H1 (cell line): ENCODE measurements around the gene BRPF1. TPM values are rescaled to one million over a fixed set of nuclear protein-coding genes. Genes with fewer than 3 reads are reported as not detected.

ENCODE experiments used
- CTCF ChIA-PET: fragments of 300-600 bp; sonication (Branson Sonifier 250); formaldehyde crosslinking; loops from one replicate; lab custom pipeline; 2021; ENCODE audit not compliant: partially characterized antibody; lab: Charles Lee
- POLR2A ChIA-PET: fragments of 300-600 bp; sonication (Branson Sonifier 250); formaldehyde crosslinking; loops from one replicate; lab custom pipeline; 2021; ENCODE audit warnings: inconsistent platforms; ENCODE audit not compliant: partially characterized antibody; lab: Charles Lee
- DNase-seq, 2 experiments: peaks; one replicate each; pipeline versions ENCODE4 v3.0.0 to v3.0.0-alpha.2; 2010 to 2022; ENCODE audit warnings: low spot score in 2 of 2, low read depth in 1 of 2, mixed read lengths in 1 of 2
- FAIRE-seq: peaks from 2 replicates; lab custom pipeline; 2011; peaks lifted over from hg19 to GRCh38; lab: Jason Lieb, UNC
- H2AFZ ChIP-seq: 2 replicates; pipeline ENCODE4 v1.8.1; 2012; ENCODE audit warnings: low read length, inconsistent platforms
- H2AK5ac ChIP-seq: 2 replicates; pipeline ENCODE4 v1.6.1; 2013; ENCODE audit warnings: low read depth, low read length
- H2BK120ac ChIP-seq: replicated peaks from 2 replicates; pipeline ENCODE3; 2013; ENCODE audit warnings: low read depth, low read length, inconsistent platforms
- H2BK12ac ChIP-seq: 2 replicates; pipeline ENCODE4 v1.6.1; 2013; ENCODE audit warnings: low read depth, low read length
- H2BK15ac ChIP-seq: 2 replicates; pipeline ENCODE4 v1.6.1; 2013; ENCODE audit warnings: low read length
- H2BK20ac ChIP-seq: 2 replicates; pipeline ENCODE4 v1.6.1; 2013; ENCODE audit warnings: low read length
- H2BK5ac ChIP-seq: 2 replicates; pipeline ENCODE4 v1.6.1; 2013; ENCODE audit warnings: low read depth, low read length
- H3K14ac ChIP-seq: 2 replicates; pipeline ENCODE4 v1.6.1; 2013; ENCODE audit warnings: inconsistent platforms; ENCODE audit not compliant: insufficient read length
- H3K18ac ChIP-seq: 2 replicates; pipeline ENCODE4 v1.6.1; 2013; ENCODE audit warnings: low read length; ENCODE audit errors: extremely low read depth
- H3K23ac ChIP-seq: 2 replicates; pipeline ENCODE4 v1.6.1; 2013; ENCODE audit warnings: inconsistent platforms; ENCODE audit not compliant: insufficient read length
- H3K23me2 ChIP-seq: 2 replicates; pipeline ENCODE4 v1.6.1; 2013; ENCODE audit warnings: low read depth, low read length
- H3K27ac ChIP-seq: 2 replicates; pipeline ENCODE4 v1.6.1; 2011; ENCODE audit warnings: low read depth, low read length, inconsistent platforms
- H3K27me3 ChIP-seq, 4 experiments: replicated peaks in 1 of 4; 1 replicate in 1 of 4; 2 replicates in 3 of 4; pipeline versions ENCODE4 v1.6.1 to v1.8.1; 2011 to 2013; ENCODE audit warnings: low read length in 3 of 4, mild to moderate bottlenecking in 3 of 4, inconsistent platforms in 2 of 4, mixed read lengths in 2 of 4, moderate library complexity in 1 of 4; ENCODE audit not compliant: control insufficient read depth in 3 of 4, insufficient read depth in 3 of 4; ENCODE audit errors: extremely low read depth in 1 of 4
- H3K36me3 ChIP-seq, 4 experiments: 2 replicates each; pipeline versions ENCODE4 v1.6.1 to v1.8.1; 2011 to 2013; ENCODE audit warnings: mild to moderate bottlenecking in 4 of 4, low read length in 3 of 4, moderate library complexity in 2 of 4, control low read depth in 1 of 4, inconsistent platforms in 1 of 4; ENCODE audit not compliant: insufficient read depth in 4 of 4, control insufficient read depth in 2 of 4
- H3K4ac ChIP-seq: replicated peaks from 2 replicates; pipeline ENCODE3; 2013; ENCODE audit warnings: low read length, low read depth, mixed read lengths, inconsistent platforms; ENCODE audit not compliant: insufficient read length
- H3K4me1 ChIP-seq, 4 experiments: replicated peaks in 1 of 4; 1 replicate in 1 of 4; 2 replicates in 3 of 4; pipeline versions ENCODE4 v1.6.1 to v1.8.1; 2011 to 2013; ENCODE audit warnings: low read length in 3 of 4, inconsistent platforms in 2 of 4, mixed read lengths in 1 of 4; ENCODE audit not compliant: insufficient read depth in 4 of 4, control insufficient read depth in 3 of 4
- H3K4me2 ChIP-seq, 2 experiments: 2 replicates each; pipeline versions ENCODE4 v1.6.1 to v1.8.1; 2011 to 2013; ENCODE audit warnings: low read depth in 2 of 2, low read length in 2 of 2, control low read depth in 1 of 2, inconsistent platforms in 1 of 2, mild to moderate bottlenecking in 1 of 2; ENCODE audit not compliant: insufficient read depth in 1 of 2
- H3K4me3 ChIP-seq, 4 experiments: fragments of 200-600, 300-600 bp in 1 of 4; sonication (generic), shearing (Covaris generic), sonication (Bioruptor Twin) in 1 of 4; 2 replicates each; pipeline versions ENCODE4 v1.5.1 to v1.8.1; 2011 to 2016; ENCODE audit warnings: low read length in 4 of 4, low read depth in 3 of 4, control low read depth in 2 of 4, inconsistent platforms in 2 of 4, mild to moderate bottlenecking in 2 of 4, mixed read lengths in 1 of 4, moderate library complexity in 1 of 4; ENCODE audit not compliant: insufficient read depth in 2 of 4; ENCODE audit errors: extremely low read depth in 1 of 4
- H3K56ac ChIP-seq: replicated peaks from 2 replicates; pipeline ENCODE3; 2013; ENCODE audit warnings: low read depth, mild to moderate bottlenecking, mixed read lengths, low read length, inconsistent platforms; ENCODE audit not compliant: insufficient read length
- H3K79me1 ChIP-seq: 2 replicates; pipeline ENCODE4 v1.6.1; 2013; ENCODE audit warnings: low read depth, low read length, control low read depth
- H3K79me2 ChIP-seq, 2 experiments: 2 replicates each; pipeline versions ENCODE4 v1.6.1 to v1.8.1; 2012 to 2013; ENCODE audit warnings: low read length in 2 of 2, mild to moderate bottlenecking in 2 of 2, inconsistent platforms in 1 of 2; ENCODE audit not compliant: insufficient read depth in 2 of 2, control insufficient read depth in 1 of 2
- H3K9ac ChIP-seq, 4 experiments: replicated peaks in 1 of 4; 1 replicate in 1 of 4; 2 replicates in 3 of 4; pipeline versions ENCODE4 v1.6.1 to v1.8.1; 2011 to 2013; ENCODE audit warnings: low read depth in 3 of 4, low read length in 3 of 4, control low read depth in 2 of 4, mild to moderate bottlenecking in 2 of 4, moderate library complexity in 2 of 4, inconsistent platforms in 1 of 4; ENCODE audit errors: extremely low read depth in 1 of 4
- H3K9me3 ChIP-seq, 2 experiments: 2 replicates each; pipeline versions ENCODE4 v1.6.1 to v1.8.1; 2012 to 2013; ENCODE audit warnings: mild to moderate bottlenecking in 2 of 2, moderate library complexity in 2 of 2, control low read depth in 1 of 2, inconsistent platforms in 1 of 2, low read depth in 1 of 2, low read length in 1 of 2, mixed read lengths in 1 of 2; ENCODE audit not compliant: insufficient read depth in 2 of 2
- H4K20me1 ChIP-seq, 2 experiments: replicated peaks in 1 of 2; 2 replicates each; pipeline versions ENCODE3 to v1.8.1; 2011 to 2013; ENCODE audit warnings: inconsistent platforms in 2 of 2, low read length in 2 of 2, mild to moderate bottlenecking in 1 of 2; ENCODE audit not compliant: insufficient read depth in 2 of 2, control insufficient read depth in 1 of 2
- H4K5ac ChIP-seq: 2 replicates; pipeline ENCODE4 v1.6.1; 2013; ENCODE audit warnings: low read length, low read depth, mixed read lengths, inconsistent platforms; ENCODE audit not compliant: insufficient read length
- H4K8ac ChIP-seq: 2 replicates; pipeline ENCODE4 v1.8.0; 2013; ENCODE audit warnings: mild to moderate bottlenecking, moderate library complexity, low read length, inconsistent platforms; ENCODE audit not compliant: insufficient read depth; ENCODE audit errors: extremely low read depth
- H4K91ac ChIP-seq: replicated peaks from 2 replicates; pipeline ENCODE3; 2013; ENCODE audit warnings: low read length, mixed read lengths, inconsistent platforms; ENCODE audit not compliant: insufficient read length
- CTBP2 ChIP-seq: IDR thresholded peaks from 2 replicates; pipeline ENCODE4 v1.7.0; 2011; ENCODE audit warnings: borderline replicate concordance, mild to moderate bottlenecking, moderate library complexity, mixed read lengths, low read length; ENCODE audit not compliant: insufficient read depth, insufficient read length
- HDAC2 ChIP-seq, 2 experiments: fragments of 300-600 bp in 1 of 2; sonication (generic) in 1 of 2; IDR thresholded peaks; 2 replicates each; pipeline ENCODE4 v1.6.1; 2011 to 2012; ENCODE audit warnings: low read depth in 2 of 2, low read length in 2 of 2, mild to moderate bottlenecking in 2 of 2, moderate library complexity in 2 of 2, borderline replicate concordance in 1 of 2, inconsistent platforms in 1 of 2
- KDM5A ChIP-seq: fragments of 200-600 bp; IDR thresholded peaks from 2 replicates; pipeline ENCODE4 v1.7.1; 2012; ENCODE audit warnings: mild to moderate bottlenecking, low read length, inconsistent platforms, mixed read lengths
- SIRT6 ChIP-seq: IDR thresholded peaks from one replicate; pipeline ENCODE4 v1.7.1; 2012; ENCODE audit warnings: low read length, inconsistent platforms
- SUZ12 ChIP-seq: fragments of 200-600 bp; sonication (generic); IDR thresholded peaks from 2 replicates; pipeline ENCODE4 v1.6.1; 2012; ENCODE audit warnings: mild to moderate bottlenecking, inconsistent platforms, low read length, moderate library complexity, mixed read lengths
- TAF7 ChIP-seq: optimal IDR thresholded peaks from 2 replicates; pipeline ENCODE3; 2011; ENCODE audit warnings: low read depth, mild to moderate bottlenecking, inconsistent platforms, low read length, moderate library complexity, borderline replicate concordance
- USF2 ChIP-seq: IDR thresholded peaks from 2 replicates; pipeline ENCODE4 v1.6.1; 2011; ENCODE audit warnings: low read length, improper control_type of control experiment
- WGBS, 2 experiments: shearing (Covaris generic) in 1 of 2; methylation state at CpG; one replicate each; pipeline versions ENCODE4 v1.1.6 to v1.1.7; 2013 to 2015; ENCODE audit warnings: low lambda C conversion rate in 2 of 2, mixed read lengths in 2 of 2, inconsistent platforms in 1 of 2, low coverage in 1 of 2, missing lambda C conversion rate in 1 of 2; ENCODE audit not compliant: insufficient replicate concordance in 2 of 2, insufficient coverage in 1 of 2, insufficient read length in 1 of 2; ENCODE audit errors: extremely low coverage in 1 of 2, missing lambda C conversion rate in 1 of 2; 5-methylcytosine and 5-hydroxymethylcytosine counted together
- polyA plus RNA-seq, 7 experiments: library from polyadenylated mRNA; depleted of rRNA in 3 of 7; stranded (reverse) in 5 of 7; unstranded in 2 of 7; fragments of >200 nt in 5 of 7; fragments of 200-250 nt in 2 of 7; gene quantifications; 1 replicate in 5 of 7; 2 replicates in 1 of 7; 4 replicates in 1 of 7; pipeline versions ENCODE4 v1.2.1 to v1.2.3, GENCODE V29; 2011 to 2013; ENCODE audit warnings: missing spikeins in 2 of 7, mixed read lengths in 2 of 7
- total RNA-seq: library from RNA; stranded (reverse); fragmentation: NEBNext Ultra II Directional; extraction: Animal tissue kit (Norgen Biotek cat#: 25700); gene quantifications from 2 replicates; pipeline ENCODE4 v1.2.1, GENCODE V29; 2021

BRPF1 gene
- total and polyA plus RNA-seq, 2 of the 8 experiments (the other 6 are each of a cell fraction or from before 2014, with no cell fraction given), result 11.3 to 21.7 TPM

GRCh38 chr3:9729419-9729818 is 2.1 kb upstream of the BRPF1 start:
- POLR2A ChIA-PET, result interaction anchor here (1.9 to 8.4 kb wide), 5 partner anchors 20 to 332 kb away, joined by 4 to 60 read pairs (median 13); partner anchors contain the start of genes ARPC4, CPNE9, OGG1 and SETD5
- no peak overlapping the region for H2AK5ac ChIP-seq
- H3K56ac ChIP-seq, result no peak overlapping the region
- H2BK120ac ChIP-seq, result no peak overlapping the region
- no peak overlapping the region for H3K23ac ChIP-seq
- CTCF ChIA-PET, result interaction anchor here (0.7 to 8.6 kb wide), 6 partner anchors 8 to 227 kb away, joined by 3 to 109 read pairs (median 18); no protein-coding TSS in a partner anchor
- H3K27me3 ChIP-seq, result no peaks in the 10 kb centered on the region
- 90% methylated on average over 10 of the region's 10 CpGs; no CpG with 5 or more reads in 1 of the 2 experiments for WGBS, 2 experiments
- FAIRE-seq (no peak), DNase-seq (no peak)
- peaks cover 0 to 4% (median 2%) of the 10 kb centered on the region in 4 experiments; a peak in 6 of 8 replicates for H3K36me3 ChIP-seq
- peaks cover 8% of the 10 kb centered on the region for H3K23me2 ChIP-seq
- no peak overlapping the region for H2BK15ac ChIP-seq
- no peak overlapping the region for H4K91ac ChIP-seq
- no peak for TF ChIP-seq USF2
- TF ChIP-seq SUZ12, result no peak
- TF ChIP-seq HDAC2 (IDR thresholded peaks at IDR 0.05; ENCODE audit: borderline replicate concordance in 1 of 2, low read depth in 2 of 2, low read length in 2 of 2), result no peak
- TF ChIP-seq TAF7, result no peak
- no peak for TF ChIP-seq SIRT6
- TF ChIP-seq CTBP2, result no peak
- TF ChIP-seq KDM5A, result no peak
- H4K20me1 ChIP-seq, result peaks cover 3 to 18% of the 10 kb centered on the region in 2 experiments
- no peaks in the 10 kb centered on the region for H3K9me3 ChIP-seq
- no peak overlapping the region for H3K4ac ChIP-seq
- H2AFZ ChIP-seq, result no peak overlapping the region
- H3K4me2 ChIP-seq, result no peak overlapping the region
- no peak overlapping the region for H3K18ac ChIP-seq
- H2BK5ac ChIP-seq, result no peak overlapping the region
- no peak overlapping the region for H3K9ac ChIP-seq
- H4K8ac ChIP-seq, result no peak overlapping the region
- peaks cover 18% of the 10 kb centered on the region for H3K79me1 ChIP-seq
- no peak overlapping the region for H3K27ac ChIP-seq
- H2BK12ac ChIP-seq, result no peak overlapping the region
- no peak overlapping the region for H3K4me3 ChIP-seq
- H2BK20ac ChIP-seq, result no peak overlapping the region
- H3K4me1 ChIP-seq, result peaks cover 0 to 8% (median 6%) of the 10 kb centered on the region in 4 experiments; a peak in 6 of 7 replicates
- no peak overlapping the region for H4K5ac ChIP-seq
- H3K79me2 ChIP-seq, result peaks cover 13 to 24% of the 10 kb centered on the region in 2 experiments
- H3K14ac ChIP-seq, result no peak overlapping the region
